ENCODE measurements around the gene ETF1.

ETF1 gene

DNA sequence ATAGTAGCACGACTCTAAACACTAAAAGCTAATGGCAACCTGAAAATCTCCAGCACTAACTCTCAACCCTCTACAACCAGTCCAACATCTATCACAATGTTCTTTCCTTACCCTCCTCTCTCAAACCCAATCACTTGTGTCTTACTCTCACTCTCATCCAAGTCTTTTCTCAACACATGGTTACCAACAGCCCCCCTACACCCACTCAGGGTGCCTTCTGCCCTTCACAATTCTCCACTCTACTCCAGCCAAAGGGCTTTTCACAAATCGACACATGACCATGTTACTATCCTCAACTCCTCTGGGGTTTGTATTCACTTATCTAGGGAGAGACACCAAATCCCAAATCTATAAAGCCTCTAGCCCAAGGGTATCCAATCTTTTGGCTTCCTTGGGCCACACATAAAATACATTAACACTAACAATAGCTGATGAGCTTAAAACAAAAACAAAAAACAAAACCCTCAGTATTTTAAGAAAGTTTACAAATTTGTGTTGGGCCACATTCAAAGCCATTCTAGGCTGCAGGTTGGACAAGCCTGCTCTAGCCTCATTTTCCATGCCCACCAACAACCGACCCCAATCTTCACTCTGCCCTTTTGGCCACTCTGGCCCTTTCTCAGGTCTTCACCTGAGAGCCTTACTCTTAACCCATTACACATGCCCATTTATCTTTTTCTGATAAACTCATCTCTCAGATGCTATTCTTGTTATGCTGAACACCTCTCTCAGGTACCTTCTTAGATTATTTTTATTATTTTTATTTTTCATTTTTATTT, 20.5 kb upstream of the ETF1 start:
- in situ Hi-C loops (cut with HindIII; ENCODE audit: low sequenced_read_pairs), result no loop called here

DNA sequence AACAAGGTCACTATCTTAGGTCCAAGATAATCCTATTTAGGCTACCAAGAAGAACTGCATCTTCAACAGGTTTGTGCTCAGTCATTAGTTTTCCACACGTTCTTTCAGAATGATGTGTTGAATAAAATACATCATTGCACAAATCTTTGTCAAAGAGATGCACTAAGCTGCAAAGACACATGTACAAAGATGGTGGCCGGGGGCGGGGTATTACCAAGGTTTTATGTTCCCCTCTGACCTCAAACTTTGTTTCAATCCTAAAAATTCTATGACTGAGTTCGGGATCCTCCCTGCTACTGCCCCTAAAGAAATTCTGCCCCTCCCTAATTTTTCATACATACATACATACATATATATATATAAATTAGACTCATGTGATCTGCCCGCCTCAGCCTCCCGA, 17.9 kb upstream of the ETF1 start:
- in situ Hi-C loops (cut with HindIII; ENCODE audit: low sequenced_read_pairs), result no loop called here

DNA sequence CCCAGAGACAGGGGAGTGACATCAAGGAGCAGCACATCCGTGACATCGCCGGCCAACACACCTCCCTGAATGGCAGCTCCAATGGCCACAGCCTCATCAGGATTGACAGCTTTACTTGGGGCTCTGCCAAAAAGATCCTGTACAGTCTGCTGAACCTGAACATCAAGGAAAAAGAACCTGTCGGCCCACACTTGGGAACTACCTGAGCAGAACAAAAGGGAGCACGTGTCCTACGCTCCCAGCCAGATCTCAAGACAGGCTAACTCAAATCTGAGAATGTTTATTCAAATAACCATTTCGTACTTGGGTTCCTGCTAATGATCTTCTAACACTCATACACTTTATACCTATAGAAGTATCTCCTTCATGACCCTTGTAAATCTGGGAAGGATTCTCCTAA, 16.9 kb upstream of the ETF1 start:
- in situ Hi-C loops (cut with HindIII; ENCODE audit: low sequenced_read_pairs), result no loop called here

DNA sequence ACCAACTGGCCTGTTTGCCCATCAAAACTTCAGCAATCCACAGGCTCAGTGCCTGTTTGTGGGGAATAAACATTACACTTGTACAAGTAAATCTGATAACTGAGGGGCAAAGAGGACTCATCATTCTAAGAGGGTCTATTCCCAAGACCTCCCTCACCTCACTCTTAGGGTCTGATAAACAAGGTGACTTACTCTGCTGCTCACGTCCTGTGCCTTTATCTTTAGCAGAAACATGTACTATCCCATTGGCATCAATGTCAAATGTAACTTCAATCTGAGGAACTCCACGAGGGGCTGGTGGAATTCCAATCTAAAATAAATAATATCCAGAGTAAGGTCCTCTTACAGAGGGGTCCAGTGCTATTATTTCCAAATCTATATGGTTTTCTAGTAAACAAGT, 14.6 kb upstream of the ETF1 start:
- in situ Hi-C loops (cut with HindIII; ENCODE audit: low sequenced_read_pairs), result no loop called here

DNA sequence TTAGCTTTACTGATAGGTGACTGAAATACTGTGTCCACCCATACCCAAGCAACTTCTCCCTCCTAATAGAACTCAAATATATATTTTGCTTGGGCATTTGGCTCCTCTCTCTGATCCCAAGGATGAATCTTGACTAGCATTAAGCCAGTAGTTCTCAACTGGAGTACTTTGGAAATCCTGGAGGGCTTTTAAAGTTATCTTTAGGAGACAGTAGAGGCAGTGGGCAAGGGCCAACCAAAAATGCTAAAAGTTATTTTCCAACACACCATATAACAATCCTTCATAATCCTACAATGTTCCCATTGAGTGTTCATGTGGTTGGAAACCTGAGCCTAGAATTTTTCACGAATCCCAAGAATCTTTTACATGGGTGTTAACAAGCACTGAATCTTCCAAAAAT, 11.1 kb upstream of the ETF1 start:
- in situ Hi-C loops (cut with HindIII; ENCODE audit: low sequenced_read_pairs), result no loop called here

DNA sequence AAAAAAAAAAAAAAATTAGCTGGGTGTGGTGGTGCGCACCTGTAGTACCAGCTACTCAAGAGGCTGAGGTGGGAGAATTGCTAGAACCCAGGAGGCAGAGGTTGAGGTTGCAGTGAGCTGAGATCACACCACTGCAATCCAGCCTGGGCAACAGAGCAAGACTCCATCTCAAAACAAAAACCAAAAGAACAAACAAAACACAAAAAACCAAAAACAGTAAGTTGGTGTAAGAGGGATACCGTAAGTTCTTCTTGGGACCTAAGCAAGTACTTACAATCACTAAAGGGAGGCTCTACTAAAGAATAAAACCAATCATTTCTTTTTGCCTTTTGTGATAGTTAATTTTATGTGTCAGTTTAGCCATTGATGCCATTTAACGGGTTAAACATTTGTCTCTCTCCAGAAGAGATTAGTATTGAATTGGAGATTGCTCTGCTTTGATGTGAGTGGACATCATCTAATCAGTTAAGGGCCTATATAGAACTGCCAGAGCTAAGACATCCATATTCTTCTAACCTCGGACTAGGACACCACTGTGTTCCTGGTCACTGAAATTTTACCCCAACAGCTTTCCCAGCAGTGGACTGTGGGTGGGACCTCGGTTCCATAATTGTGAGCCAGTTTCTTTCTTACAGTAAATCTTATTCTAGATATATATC, 10.5 kb upstream of the ETF1 start:
- in situ Hi-C loops (cut with HindIII; ENCODE audit: low sequenced_read_pairs), result no loop called here

DNA sequence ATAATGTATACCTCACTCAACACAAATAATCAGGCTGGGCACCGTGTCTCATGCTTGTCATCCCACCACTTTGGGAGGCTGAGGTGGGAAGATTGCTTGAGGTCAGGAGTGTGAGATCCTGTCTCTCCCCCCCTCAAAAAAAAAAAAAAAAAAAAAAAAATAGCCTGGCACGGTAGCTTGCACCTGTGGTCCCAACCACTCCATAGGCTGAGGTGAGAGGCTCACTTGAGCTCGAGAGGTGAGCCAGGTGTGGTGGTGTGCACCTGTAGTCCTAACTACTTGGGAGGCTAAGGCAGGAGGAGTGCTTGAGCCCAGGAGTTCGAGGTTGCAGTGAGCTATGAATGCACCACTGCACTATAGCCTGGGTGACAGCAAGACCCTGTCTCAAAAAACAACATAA, 9.6 kb upstream of the ETF1 start:
- in situ Hi-C loops (cut with HindIII; ENCODE audit: low sequenced_read_pairs), result no loop called here

DNA sequence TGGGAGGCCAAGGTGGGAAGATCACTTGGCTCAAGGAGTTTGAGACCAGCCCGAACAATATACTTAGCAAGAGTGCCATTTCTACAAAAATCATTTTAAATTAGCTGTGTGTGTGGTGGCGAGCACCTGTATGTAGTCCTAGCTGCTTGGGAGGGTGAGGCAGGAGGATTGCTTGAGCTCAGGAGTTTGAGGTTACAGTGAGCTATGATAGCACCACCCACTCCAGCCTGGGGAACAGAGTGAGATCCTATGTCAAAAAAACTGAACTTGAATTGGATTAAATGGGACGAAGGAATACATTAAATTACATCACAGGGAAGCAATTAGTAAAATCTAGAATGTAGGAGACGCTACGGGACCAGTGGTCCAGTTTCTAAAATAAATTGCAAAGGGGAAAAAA, 6.4 kb upstream of the ETF1 start:
- in situ Hi-C loops (cut with HindIII; ENCODE audit: low sequenced_read_pairs), result no loop called here

DNA sequence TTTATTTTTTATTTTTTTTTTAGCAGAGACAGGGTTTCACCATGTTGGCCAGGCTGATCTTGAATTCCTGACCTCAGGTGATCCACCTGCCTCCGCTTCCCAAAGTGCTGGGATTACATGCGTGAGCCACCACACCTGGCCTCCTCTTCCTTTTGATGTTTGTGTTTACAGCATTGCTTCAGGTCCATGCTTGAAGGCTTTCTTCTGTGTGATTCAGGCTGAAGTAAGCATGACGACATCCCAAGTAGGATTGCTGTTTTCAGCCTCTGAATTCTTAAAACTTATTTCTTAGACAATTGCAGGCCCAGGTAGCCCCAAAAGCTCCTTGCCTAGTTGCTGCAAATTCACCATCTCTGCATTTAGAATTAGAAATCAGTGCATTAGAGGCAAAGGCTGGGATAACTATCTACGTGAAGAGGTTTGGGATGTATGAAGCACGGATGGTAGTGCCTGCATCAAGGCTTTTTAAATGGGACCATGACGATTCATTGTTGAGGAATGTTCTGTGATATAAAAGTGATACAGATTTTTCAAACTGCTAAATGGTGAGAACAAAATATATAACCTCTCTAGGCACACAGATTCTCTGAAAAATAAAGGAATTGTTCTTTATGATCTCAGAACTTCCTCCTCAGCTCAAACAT, 3.0 kb upstream of the ETF1 start:
- in situ Hi-C loops (cut with HindIII; ENCODE audit: low sequenced_read_pairs), result no loop called here

DNA sequence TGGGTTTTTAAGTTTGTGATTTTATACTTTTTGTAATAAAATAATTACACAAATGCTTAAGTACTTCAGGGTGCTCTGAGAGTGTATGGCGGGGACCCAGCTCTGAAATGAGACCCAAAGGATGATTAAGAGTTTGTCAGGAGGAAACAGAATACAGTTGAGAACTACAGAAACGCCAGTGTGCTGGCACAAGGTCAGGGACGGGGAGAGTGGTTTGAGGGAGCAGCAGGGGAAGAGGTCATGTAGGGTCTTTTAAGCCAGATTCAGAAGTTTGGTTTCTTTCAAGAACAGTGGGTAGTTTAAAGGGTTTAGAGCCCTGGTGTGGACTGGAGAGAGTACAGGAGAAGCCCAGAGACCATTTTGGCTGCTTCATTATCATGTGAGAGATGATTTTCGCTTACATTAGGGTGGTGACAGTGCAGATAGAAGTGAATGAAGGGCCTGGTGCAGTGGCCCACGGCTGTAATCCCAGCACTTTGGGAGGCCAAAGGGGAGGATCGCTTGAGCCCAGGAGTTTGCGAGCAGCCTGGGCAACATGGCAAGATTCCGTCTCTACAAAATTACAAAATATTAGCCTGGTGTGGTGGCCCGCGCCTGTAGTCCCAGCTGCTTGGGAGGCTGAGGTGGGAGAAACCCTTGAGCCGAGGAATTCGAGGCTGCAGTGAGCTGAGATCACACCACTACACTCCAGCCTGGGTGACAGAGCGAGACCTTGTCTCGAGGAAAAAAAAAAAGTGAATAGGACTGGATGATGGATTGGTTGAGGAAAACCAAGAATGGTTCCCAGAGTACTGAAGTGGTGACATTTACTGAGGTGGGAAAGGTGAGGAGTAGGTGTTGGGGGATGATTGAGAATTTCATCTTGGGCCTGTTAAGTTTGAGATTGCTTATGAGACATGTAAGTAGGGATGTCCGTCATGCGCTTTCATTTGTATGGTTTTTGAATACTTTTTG, 1.4 kb upstream of the ETF1 start:
- in situ Hi-C loops (cut with HindIII; ENCODE audit: low sequenced_read_pairs), result no loop called here

DNA sequence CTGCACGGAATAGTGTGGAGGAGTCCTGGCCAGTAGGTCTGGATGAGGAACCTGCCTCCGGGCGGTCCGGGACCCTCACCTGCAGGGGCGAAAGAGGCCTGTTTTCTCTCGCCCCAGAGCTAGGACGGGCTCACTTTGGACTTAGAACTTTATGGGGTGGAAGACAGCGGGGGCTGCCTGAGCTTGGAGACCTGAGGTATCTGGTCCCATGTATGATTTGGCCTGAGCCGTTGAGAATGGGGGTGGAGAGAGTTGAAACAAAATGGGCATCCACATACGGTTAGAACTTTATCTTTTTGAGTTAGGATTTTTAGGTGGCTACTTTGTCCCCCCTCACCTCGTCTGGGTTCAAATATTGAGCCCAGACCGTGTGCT, 681 bp upstream of the ETF1 start:
- in situ Hi-C loops (cut with HindIII; ENCODE audit: low sequenced_read_pairs), result no loop called here

DNA sequence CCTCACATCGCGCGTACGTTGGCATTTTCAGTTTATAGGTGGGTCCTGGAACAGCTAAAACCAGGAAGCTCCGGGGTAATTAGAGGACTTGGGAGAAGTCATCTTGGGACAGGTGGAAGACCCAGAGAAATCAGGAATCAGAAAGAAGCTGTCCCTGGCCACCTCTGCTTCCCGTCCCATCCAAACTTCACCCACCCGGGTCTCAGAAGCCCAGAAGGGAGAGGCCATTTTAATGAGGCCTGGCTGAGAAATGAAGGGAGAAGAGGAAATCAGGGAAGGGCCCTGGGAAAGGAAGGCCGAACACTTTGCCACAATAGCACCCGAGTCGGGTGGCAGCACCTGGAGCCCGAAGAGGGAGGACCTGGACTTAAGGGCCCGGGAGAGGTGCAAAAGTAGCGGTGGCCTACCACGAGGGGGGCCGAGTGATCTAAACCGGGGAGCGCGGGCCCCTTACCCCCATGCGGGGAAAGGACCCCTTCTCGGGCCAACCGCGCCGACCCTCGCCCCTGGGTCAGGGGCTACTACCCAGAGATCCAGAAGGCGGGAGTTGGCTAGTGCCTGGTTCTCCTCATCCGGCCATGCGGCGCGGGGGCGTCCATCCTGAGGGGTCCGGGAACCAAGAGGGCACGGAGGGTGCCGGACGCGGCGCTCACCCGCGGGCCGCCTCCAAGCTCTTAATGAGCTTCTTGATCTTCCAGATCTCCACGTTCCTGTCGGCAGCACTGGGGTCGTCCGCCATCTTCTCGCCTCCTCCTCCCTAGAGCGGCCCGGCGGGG, 668 bp downstream of the ETF1 start:
- in situ Hi-C loops (cut with HindIII; ENCODE audit: low sequenced_read_pairs), result no loop called here

DNA sequence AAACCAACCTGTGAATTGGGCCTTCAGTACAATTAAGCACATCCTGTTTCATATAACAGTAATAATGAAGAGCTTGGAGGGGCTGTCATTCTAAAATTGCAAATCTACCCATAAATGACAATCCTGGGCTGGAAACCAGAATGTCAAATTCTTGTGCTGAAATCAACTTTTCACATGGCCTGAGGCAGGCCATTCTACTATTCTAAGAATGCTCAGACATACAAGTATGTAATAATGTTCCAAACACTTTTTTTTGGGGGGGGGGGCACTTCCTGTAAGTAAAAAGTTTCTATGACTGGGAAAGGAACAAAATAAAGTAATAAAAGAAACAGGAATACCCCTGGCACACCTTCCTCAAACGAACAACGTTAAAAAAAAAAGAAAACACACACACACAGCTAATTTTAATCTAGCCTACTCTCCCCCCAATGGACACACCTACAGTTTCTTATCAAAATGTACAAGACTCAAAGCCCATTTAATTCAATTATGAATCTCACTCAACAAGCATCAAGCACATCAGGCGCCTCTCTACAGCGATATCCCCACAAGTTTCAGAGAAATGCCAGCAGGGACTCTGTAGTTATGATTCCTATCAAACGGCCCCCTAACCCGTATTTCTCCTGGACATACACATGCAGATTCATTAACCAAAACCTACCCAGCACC, 1.4 kb downstream of the ETF1 start:
- in situ Hi-C loops (cut with HindIII; ENCODE audit: low sequenced_read_pairs), result no loop called here

DNA sequence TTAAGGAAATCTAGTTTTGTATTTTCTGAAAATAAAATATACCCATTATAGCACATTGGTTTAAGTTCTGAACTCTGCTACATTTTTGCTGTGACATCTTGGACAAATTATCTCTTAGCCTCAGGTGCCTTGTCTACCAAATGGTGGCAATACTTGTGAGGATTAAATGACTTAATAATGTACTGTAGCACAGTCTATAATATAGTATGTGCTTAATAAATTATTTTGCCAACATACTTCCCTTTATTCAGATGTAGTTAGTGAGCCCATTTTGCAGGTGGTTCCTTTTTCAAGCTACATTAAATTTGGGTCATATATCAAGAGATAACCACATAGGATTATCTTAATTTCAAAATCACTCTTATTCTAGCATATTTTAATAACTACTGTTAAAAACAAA, 3.2 kb downstream of the ETF1 start:
- in situ Hi-C loops (cut with HindIII; ENCODE audit: low sequenced_read_pairs), result no loop called here

DNA sequence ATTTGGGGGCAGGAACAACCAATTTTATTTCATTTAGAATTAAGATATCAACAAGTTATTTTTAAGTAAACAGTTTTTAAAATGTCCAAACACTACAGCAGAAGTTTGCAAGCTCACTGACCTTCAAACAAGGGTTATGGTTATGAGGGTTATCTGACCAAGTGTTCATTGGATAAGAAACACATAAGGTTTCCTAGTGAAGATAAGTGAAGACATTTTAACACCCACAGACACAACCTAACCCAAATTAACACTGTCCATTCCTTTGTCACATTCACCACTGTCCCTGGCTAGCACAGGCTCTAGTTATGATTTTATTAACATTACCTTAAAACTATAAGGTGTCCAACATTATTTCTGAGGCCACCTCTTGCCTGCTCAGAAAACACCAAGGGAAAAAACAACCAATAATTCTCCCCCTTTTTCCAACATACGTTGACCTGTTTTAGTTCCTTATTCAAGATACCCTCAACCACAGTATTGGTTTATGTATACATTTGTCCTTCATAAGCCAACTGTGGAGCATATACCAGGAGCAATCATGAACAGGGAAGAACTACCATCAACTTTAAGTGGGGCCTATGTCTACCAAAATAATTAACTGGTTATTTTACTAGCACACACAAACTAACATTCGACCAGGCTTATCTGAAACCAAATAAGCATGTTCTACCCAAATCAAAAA, 4.0 kb downstream of the ETF1 start:
- in situ Hi-C loops (cut with HindIII; ENCODE audit: low sequenced_read_pairs), result no loop called here

DNA sequence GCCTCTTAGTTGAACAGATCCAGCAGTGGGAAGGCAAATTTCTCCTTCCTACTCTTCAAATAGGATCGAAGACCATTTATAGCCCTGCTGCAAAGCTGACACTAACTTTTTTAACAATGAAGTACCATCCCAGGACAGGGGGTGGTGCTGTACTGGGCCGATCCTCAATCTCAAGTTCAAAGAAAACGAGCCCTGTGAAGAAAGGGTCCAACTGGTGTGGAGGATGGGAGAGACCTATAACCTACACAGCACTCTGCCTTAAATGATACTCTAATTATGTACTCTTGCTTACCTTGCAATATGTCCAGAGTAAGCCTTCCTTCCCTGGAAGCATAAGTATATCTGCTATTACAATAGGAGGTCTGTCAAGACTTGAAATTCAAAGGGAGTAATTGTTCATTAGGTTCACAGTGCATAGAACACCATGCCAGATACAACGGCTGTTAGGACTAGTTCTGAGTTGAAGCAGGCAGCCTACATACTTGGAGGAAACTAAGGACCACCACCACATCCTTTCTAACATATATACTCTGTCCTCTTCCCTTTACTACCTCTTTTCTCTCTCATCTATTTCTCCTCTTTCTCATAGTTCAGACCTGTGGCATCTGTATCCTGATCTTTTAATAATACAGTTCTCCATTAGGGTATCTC, 6.2 kb downstream of the ETF1 start:
- in situ Hi-C loops (cut with HindIII; ENCODE audit: low sequenced_read_pairs), result no loop called here

DNA sequence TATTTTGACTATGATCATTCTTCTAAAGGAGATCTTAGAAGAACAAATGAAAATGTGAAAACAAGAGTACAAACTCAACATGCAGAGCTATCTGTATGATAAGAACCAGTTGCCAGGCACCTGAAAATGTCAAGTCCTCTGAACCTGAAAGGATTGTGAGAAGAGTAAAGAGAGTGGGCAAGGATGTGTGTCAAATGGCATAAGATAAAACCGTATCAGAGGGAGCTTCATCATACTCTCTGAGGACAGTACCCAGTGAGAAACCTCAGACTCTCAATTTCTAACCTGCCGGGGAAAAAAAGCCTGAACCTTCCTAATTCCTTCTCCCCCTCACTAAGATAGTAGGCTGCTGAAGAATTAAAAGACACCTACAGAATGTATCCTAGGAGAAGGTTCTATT, 6.8 kb downstream of the ETF1 start:
- in situ Hi-C loops (cut with HindIII; ENCODE audit: low sequenced_read_pairs), result no loop called here

DNA sequence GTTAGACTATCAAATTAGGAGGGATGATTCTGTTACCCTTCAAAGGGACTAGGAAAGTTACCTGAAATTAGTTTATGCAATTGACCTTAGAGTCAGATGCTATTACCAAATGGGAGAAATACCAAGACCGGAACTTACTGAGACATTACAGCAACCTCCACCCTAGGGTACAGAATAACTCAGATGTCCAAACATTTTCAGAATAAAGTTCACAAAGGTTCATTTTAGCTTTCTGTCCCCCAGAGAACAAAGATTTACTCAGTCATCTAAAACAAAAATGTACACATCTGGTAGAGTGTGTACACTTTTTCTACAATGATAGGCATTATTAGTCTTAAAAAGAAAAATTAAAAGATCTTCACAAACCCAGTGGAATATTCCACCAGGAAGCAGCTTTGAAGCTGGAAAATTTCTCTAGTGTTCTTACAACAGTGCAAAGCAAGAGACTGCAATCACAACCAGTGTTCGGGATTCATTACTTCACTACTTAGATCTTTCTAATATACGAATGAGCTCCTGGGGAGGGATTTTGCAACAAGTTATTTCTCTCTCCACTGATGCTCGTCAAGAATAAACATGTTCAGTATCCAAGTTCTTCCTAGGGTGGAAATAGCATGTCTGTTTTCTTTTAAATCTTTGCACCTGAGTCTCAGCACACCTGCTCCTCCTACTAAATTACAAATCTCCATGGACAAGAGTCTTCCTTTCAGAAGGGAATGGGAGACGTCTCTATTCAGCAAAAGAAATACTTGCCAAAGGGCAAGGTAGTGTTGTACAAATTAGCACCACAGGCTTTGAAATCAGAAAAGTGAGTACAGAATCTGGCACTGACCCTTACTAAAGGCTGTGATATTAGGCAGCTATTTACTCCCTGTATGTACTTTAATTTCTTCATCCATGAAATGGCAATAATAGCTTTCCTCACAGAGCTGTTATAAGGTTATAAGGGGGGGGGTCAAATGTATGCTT, 8.8 kb downstream of the ETF1 start:
- in situ Hi-C loops (cut with HindIII; ENCODE audit: low sequenced_read_pairs), result no loop called here

Measured in endothelial cell of hepatic sinusoid (primary cell).